Type B pancreatic cell (in vitro differentiated cells): ENCODE data around the gene DYRK3. TPM values are rescaled to one million over a fixed set of nuclear protein-coding genes. Genes with fewer than 3 reads are reported as not detected.
A peak's percentile ranks its signal among the peaks of the same experiment; 100 is the strongest.

Experiments
- DNase-seq: peaks from one replicate; pipeline ENCODE4 v3.0.0; 2021; ENCODE audit warnings: mixed read lengths; ENCODE audit not compliant: unreplicated experiment; ENCODE audit errors: extremely low spot score
- H3K27ac Mint-ChIP-seq: 2 replicates; pipeline ENCODE4 v1.8.0; 2021; ENCODE audit warnings: mild to moderate bottlenecking, mixed read lengths
- H3K27me3 Mint-ChIP-seq: 2 replicates; pipeline ENCODE4 v1.8.0; 2021; ENCODE audit warnings: mixed read lengths
- H3K36me3 Mint-ChIP-seq: 2 replicates; pipeline ENCODE4 v1.8.0; 2021; ENCODE audit warnings: mixed read lengths
- H3K4me1 Mint-ChIP-seq: one replicate; pipeline ENCODE4 v1.8.0; 2021; ENCODE audit warnings: mixed read lengths; ENCODE audit not compliant: unreplicated experiment
- H3K4me3 Mint-ChIP-seq: 2 replicates; pipeline ENCODE4 v1.8.0; 2021; ENCODE audit warnings: mild to moderate bottlenecking, mixed read lengths
- H3K9me3 Mint-ChIP-seq: 2 replicates; pipeline ENCODE4 v1.8.0; 2021; ENCODE audit warnings: mixed read lengths
- CTCF ChIP-seq: fragments of 200-600 bp; sonication (generic); conservative IDR thresholded peaks from 2 replicates; pipeline ENCODE4 v1.5.0; 2021; ENCODE audit warnings: antibody characterized with exemption, mild to moderate bottlenecking
- total RNA-seq: library from RNA; stranded (reverse); gene quantifications from 2 replicates; pipeline ENCODE4 v1.2.1, GENCODE V29; 2021; ENCODE audit warnings: low replicate concordance

DYRK3 gene
- total RNA-seq, 1 donor from 2014 or later = 7.2 TPM

- DNase-seq = no peak
- Mint-ChIP-seq H3K27me3 (no peaks in the 10 kb centered on the region), H3K4me3 (no peak overlapping the region), H3K27ac (no peak overlapping the region), H3K36me3 (peaks cover 29% of the 10 kb centered on the region), H3K9me3 (no peaks in the 10 kb centered on the region), H3K4me1 (no peaks in the 10 kb centered on the region)
- no peak for TF ChIP-seq CTCF
Measured at GRCh38 chr1:206596319-206596666, 39.0 kb upstream of the DYRK3 start.

- Mint-ChIP-seq H3K9me3 (no peaks in the 10 kb centered on the region), H3K27ac (no peak overlapping the region), H3K4me3 (no peak overlapping the region), H3K36me3 (peaks cover 7% of the 10 kb centered on the region), H3K27me3 (no peaks in the 10 kb centered on the region), H3K4me1 (no peaks in the 10 kb centered on the region)
- TF ChIP-seq CTCF = no peak
- DNase-seq = no peak
Measured at GRCh38 chr1:206600527-206600926, 34.8 kb upstream of the DYRK3 start.

- DNase-seq = no peak
- Mint-ChIP-seq H3K9me3 (no peaks in the 10 kb centered on the region), H3K27me3 (no peaks in the 10 kb centered on the region), H3K4me1 (no peaks in the 10 kb centered on the region), H3K4me3 (no peak overlapping the region), H3K36me3 (peaks cover 13% of the 10 kb centered on the region), H3K27ac (no peak overlapping the region)
- no peak for TF ChIP-seq CTCF
Measured at GRCh38 chr1:206604861-206605260, 30.5 kb upstream of the DYRK3 start.

- peak; percentile 76 for TF ChIP-seq CTCF
- H3K4me1 Mint-ChIP-seq = peaks cover 12% of the 10 kb centered on the region
- H3K9me3 Mint-ChIP-seq = no peaks in the 10 kb centered on the region
- no peak overlapping the region for H3K27ac Mint-ChIP-seq
- H3K4me3 Mint-ChIP-seq = no peak overlapping the region
- DNase-seq = no peak
- H3K27me3 Mint-ChIP-seq = no peaks in the 10 kb centered on the region
- peaks cover 15% of the 10 kb centered on the region for H3K36me3 Mint-ChIP-seq
Measured at GRCh38 chr1:206606867-206607266, 28.5 kb upstream of the DYRK3 start.

- peaks cover 14% of the 10 kb centered on the region for H3K4me1 Mint-ChIP-seq
- peak; percentile 83 for TF ChIP-seq CTCF
- no peak for DNase-seq
- no peak overlapping the region for H3K4me3 Mint-ChIP-seq
- H3K27ac Mint-ChIP-seq = no peak overlapping the region
- no peaks in the 10 kb centered on the region for H3K27me3 Mint-ChIP-seq
- no peaks in the 10 kb centered on the region for H3K9me3 Mint-ChIP-seq
- H3K36me3 Mint-ChIP-seq = peaks cover 17% of the 10 kb centered on the region
Measured at GRCh38 chr1:206608108-206608698, 27.1 kb upstream of the DYRK3 start.
